H9 (cell line): ENCODE measurements around the gene RPL38. TPM values are rescaled to one million over a fixed set of nuclear protein-coding genes. Genes with fewer than 3 reads are reported as not detected.

Experiments used
- DNase-seq: peaks from one replicate; pipeline ENCODE4 v3.0.0-alpha.2; 2017
- H2AFZ ChIP-seq: one replicate; pipeline ENCODE4 v1.6.1; 2013; ENCODE audit warnings: mild to moderate bottlenecking, low read length, control low read depth, moderate library complexity
- H2AK5ac ChIP-seq: 2 replicates; pipeline ENCODE4 v1.6.1; 2013; ENCODE audit warnings: low read length, control low read depth, mixed read lengths; ENCODE audit not compliant: insufficient read length
- H2BK120ac ChIP-seq: one replicate; pipeline ENCODE4 v1.6.1; 2013; ENCODE audit warnings: low read depth, mild to moderate bottlenecking, low read length, control low read depth, inconsistent platforms; ENCODE audit not compliant: poor library complexity, severe bottlenecking
- H2BK12ac ChIP-seq: 2 replicates; pipeline ENCODE4 v1.6.1; 2013; ENCODE audit warnings: low read length, control low read depth, mixed read lengths, low read depth; ENCODE audit not compliant: insufficient read length
- H2BK15ac ChIP-seq: 2 replicates; pipeline ENCODE4 v1.6.1; 2013; ENCODE audit warnings: low read depth, low read length, control low read depth
- H2BK20ac ChIP-seq: one replicate; pipeline ENCODE4 v1.6.1; 2013; ENCODE audit warnings: low read depth, mild to moderate bottlenecking, low read length, control low read depth, inconsistent platforms; ENCODE audit not compliant: poor library complexity, severe bottlenecking
- H2BK5ac ChIP-seq: 2 replicates; pipeline ENCODE4 v1.6.1; 2013; ENCODE audit warnings: low read length, control low read depth, mixed read lengths; ENCODE audit not compliant: insufficient read length
- H3K14ac ChIP-seq: 2 replicates; pipeline ENCODE4 v1.6.1; 2013; ENCODE audit warnings: low read length, control low read depth; ENCODE audit not compliant: insufficient read depth
- H3K18ac ChIP-seq: 2 replicates; pipeline ENCODE4 v1.6.1; 2013; ENCODE audit warnings: low read depth, mild to moderate bottlenecking, mixed read lengths, low read length, control low read depth; ENCODE audit not compliant: insufficient read length
- H3K23ac ChIP-seq: 2 replicates; pipeline ENCODE4 v1.6.1; 2013; ENCODE audit warnings: low read length, control low read depth, mixed read lengths, low read depth; ENCODE audit not compliant: insufficient read length
- H3K23me2 ChIP-seq: 2 replicates; pipeline ENCODE4 v1.6.1; 2013; ENCODE audit warnings: low read depth, mild to moderate bottlenecking, mixed read lengths, low read length, control low read depth; ENCODE audit not compliant: insufficient read length, poor library complexity, severe bottlenecking
- H3K27ac ChIP-seq: 2 replicates; pipeline ENCODE4 v1.5.1; 2013; ENCODE audit warnings: low read length, control low read depth, mixed read lengths, low read depth; ENCODE audit not compliant: insufficient read length
- H3K27me3 ChIP-seq: 2 replicates; pipeline ENCODE4 v1.6.1; 2013; ENCODE audit warnings: low read length, control low read depth, inconsistent platforms; ENCODE audit not compliant: insufficient read depth
- H3K4ac ChIP-seq: 2 replicates; pipeline ENCODE4 v1.6.1; 2013; ENCODE audit warnings: low read depth, mild to moderate bottlenecking, control low read depth, inconsistent platforms, low read length, moderate library complexity
- H3K4me1 ChIP-seq: 2 replicates; pipeline ENCODE4 v1.6.1; 2013; ENCODE audit warnings: low read length, control low read depth, inconsistent platforms; ENCODE audit not compliant: insufficient read depth
- H3K4me2 ChIP-seq: 2 replicates; pipeline ENCODE4 v1.6.1; 2013; ENCODE audit warnings: low read length, control low read depth, mixed read lengths; ENCODE audit not compliant: insufficient read length, insufficient read depth
- H3K56ac ChIP-seq: 2 replicates; pipeline ENCODE4 v1.6.1; 2013; ENCODE audit warnings: low read depth, mild to moderate bottlenecking, mixed read lengths, low read length, control low read depth; ENCODE audit not compliant: insufficient read length
- H3K79me1 ChIP-seq: 2 replicates; pipeline ENCODE4 v1.6.1; 2013; ENCODE audit warnings: low read depth, mild to moderate bottlenecking, moderate library complexity, low read length, control low read depth, inconsistent platforms; ENCODE audit not compliant: insufficient read depth, poor library complexity, severe bottlenecking
- H3K79me2 ChIP-seq: 2 replicates; pipeline ENCODE4 v1.6.1; 2013; ENCODE audit warnings: low read length, control low read depth, inconsistent platforms; ENCODE audit not compliant: insufficient read depth
- H3K9ac ChIP-seq: 2 replicates; pipeline ENCODE4 v1.6.1; 2013; ENCODE audit warnings: low read length, control low read depth, mixed read lengths; ENCODE audit not compliant: insufficient read length; ENCODE audit errors: extremely low read depth
- H3K9me3 ChIP-seq: one replicate; pipeline ENCODE4 v1.6.1; 2013; ENCODE audit warnings: low read depth, low read length, inconsistent platforms; ENCODE audit not compliant: control insufficient read depth
- H3T11ph ChIP-seq: one replicate; pipeline ENCODE4 v1.6.1; 2013; ENCODE audit warnings: mild to moderate bottlenecking, low read length, control low read depth, inconsistent platforms
- H4K20me1 ChIP-seq: one replicate; pipeline ENCODE4 v1.6.1; 2013; ENCODE audit not compliant: control insufficient read depth, insufficient read length, insufficient read depth
- H4K5ac ChIP-seq: 2 replicates; pipeline ENCODE4 v1.6.1; 2013; ENCODE audit warnings: low read depth, mild to moderate bottlenecking, mixed read lengths, low read length, control low read depth; ENCODE audit not compliant: insufficient read length
- H4K8ac ChIP-seq: replicated peaks from 2 replicates; pipeline ENCODE4 v1.6.1; 2013; ENCODE audit warnings: low read length, control low read depth, mixed read lengths, low read depth; ENCODE audit not compliant: insufficient read length
- H4K91ac ChIP-seq: 2 replicates; pipeline ENCODE4 v1.6.1; 2013; ENCODE audit warnings: low read depth, mild to moderate bottlenecking, moderate library complexity, mixed read lengths, low read length, control low read depth; ENCODE audit not compliant: insufficient read length
- H3K27ac Mint-ChIP-seq, 3 experiments: 2 replicates in 2 of 3; 3 replicates in 1 of 3; pipeline ENCODE4 v1.8.0; 2020 to 2021; ENCODE audit warnings: mixed read lengths in 3 of 3, mild to moderate bottlenecking in 1 of 3, moderate library complexity in 1 of 3
- H3K27me3 Mint-ChIP-seq: 2 replicates; pipeline ENCODE4 v1.8.0; 2021; ENCODE audit warnings: low read depth, mild to moderate bottlenecking, moderate library complexity, mixed read lengths
- H3K36me3 Mint-ChIP-seq, 3 experiments: 2 replicates in 2 of 3; 3 replicates in 1 of 3; pipeline ENCODE4 v1.8.0; 2020 to 2021; ENCODE audit warnings: low read depth in 3 of 3, mixed read lengths in 3 of 3; ENCODE audit not compliant: insufficient read depth in 1 of 3
- H3K4me1 Mint-ChIP-seq, 2 experiments: 2 replicates each; pipeline ENCODE4 v1.8.0; 2020; ENCODE audit warnings: mixed read lengths in 2 of 2
- H3K4me3 Mint-ChIP-seq, 2 experiments: 2 replicates in 1 of 2; 3 replicates in 1 of 2; pipeline ENCODE4 v1.8.0; 2020 to 2021; ENCODE audit warnings: mild to moderate bottlenecking in 2 of 2, mixed read lengths in 2 of 2, moderate library complexity in 1 of 2
- H3K9me3 Mint-ChIP-seq, 2 experiments: 2 replicates in 1 of 2; 3 replicates in 1 of 2; pipeline ENCODE4 v1.8.0; 2020; ENCODE audit warnings: mild to moderate bottlenecking in 2 of 2, mixed read lengths in 2 of 2, moderate library complexity in 1 of 2
- CTCF ChIP-seq: fragments of 200-600 bp; sonication (generic); conservative IDR thresholded peaks from 3 replicates; pipeline ENCODE4 v1.8.0; 2021; ENCODE audit warnings: antibody characterized with exemption, mild to moderate bottlenecking
- WGBS: extraction: QIAGEN DNeasy Blood & Tissue Kit; methylation state at CpG from one replicate; pipeline ENCODE4 v1.1.7; 2013; ENCODE audit warnings: missing lambda C conversion rate, low lambda C conversion rate, mixed read lengths; ENCODE audit not compliant: insufficient read length; ENCODE audit errors: extremely low coverage; 5-methylcytosine and 5-hydroxymethylcytosine counted together
- total RNA-seq: library from RNA; stranded (reverse); gene quantifications from 2 replicates; pipeline ENCODE4 v1.2.1, GENCODE V29; 2021

The RPL38 gene
- total RNA-seq, 1 experiment from 2014 or later, result 1,358 TPM

GRCh38 chr17:74222399-74222798 is 18.9 kb downstream of the RPL38 start:
- H3K4me1 Mint-ChIP-seq, result peaks cover 8 to 11% of the 10 kb centered on the region in 2 experiments
- peak overlapping the region in 1 of 3 experiments; percentile 90; a peak in 1 of 7 replicates for H3K27ac Mint-ChIP-seq
- Histone ChIP-seq H4K8ac (no peak overlapping the region), H3K23me2 (no peaks in the 10 kb centered on the region), H3K4ac (no peak overlapping the region), H3K27me3 (no peaks in the 10 kb centered on the region), H2AK5ac (no peak overlapping the region), H2BK15ac (no peak overlapping the region), H2BK20ac (no peak overlapping the region), H4K5ac (no peak overlapping the region), H3K56ac (no peak overlapping the region), H3K79me2 (no peaks in the 10 kb centered on the region), H3K14ac (no peak overlapping the region), H3K23ac (no peak overlapping the region), H4K20me1 (no peaks in the 10 kb centered on the region), H4K91ac (no peak overlapping the region), H3K18ac (no peak overlapping the region), H3K79me1 (no peaks in the 10 kb centered on the region), H3K27ac (no peak overlapping the region), H3K4me1 (no peaks in the 10 kb centered on the region), H2BK12ac (no peak overlapping the region), H3K9me3 (no peaks in the 10 kb centered on the region), H3K9ac (no peak overlapping the region), H2AFZ (no peak overlapping the region), H3K4me2 (no peak overlapping the region), H3T11ph (no peak overlapping the region), H2BK5ac (no peak overlapping the region), H2BK120ac (no peak overlapping the region)
- WGBS, result no CpG with 5 or more reads among the region's 13 CpGs
- H3K27me3 Mint-ChIP-seq, result peaks cover 2% of the 10 kb centered on the region
- no peak for TF ChIP-seq CTCF
- no peaks in the 10 kb centered on the region for H3K9me3 Mint-ChIP-seq
- DNase-seq, result no peak
- no peaks in the 10 kb centered on the region for H3K36me3 Mint-ChIP-seq
- H3K4me3 Mint-ChIP-seq, result no peak overlapping the region
